Measurements from ENCODE around the gene DMXL2. TPM values are rescaled to one million over a fixed set of nuclear protein-coding genes. Genes with fewer than 3 reads are reported as not detected.
"Not testable (repeated sequence)": the region's sequence is repeated elsewhere in the genome, so short reads cannot be mapped to it uniquely, and the experiment has no call there.

DMXL2 gene
- total RNA-seq, 1 experiment from 2014 or later: 37.3 TPM

DNA sequence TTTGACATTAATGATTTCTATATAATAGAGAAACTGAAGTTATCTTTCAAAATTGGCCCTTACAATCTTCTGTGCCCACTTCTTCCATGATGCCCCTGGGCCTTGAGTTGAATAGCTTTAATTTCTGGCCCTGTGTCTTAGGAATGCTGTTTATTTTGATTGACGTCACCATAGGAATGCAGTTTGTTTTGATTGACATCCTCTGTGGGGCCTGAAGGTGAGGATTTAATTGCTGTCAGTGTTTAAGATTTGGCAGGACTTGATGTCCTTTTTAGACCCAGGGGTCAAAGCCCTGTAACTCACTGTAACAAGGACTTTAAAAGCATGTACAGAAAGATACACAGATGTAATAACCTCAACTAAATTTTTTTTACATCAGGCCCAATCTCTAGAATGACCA is 197.8 kb downstream of the DMXL2 start:
- H3K36me3 ChIP-seq (ENCODE audit: control insufficient read depth, insufficient read depth, low read length): no peaks in the 10 kb centered on the region
- CTCF ChIA-PET: no interaction called here
- H3K9me3 ChIP-seq (ENCODE audit: control insufficient read depth, insufficient read depth, low read depth, low read length): no peaks in the 10 kb centered on the region
- POLR2A ChIA-PET: no interaction called here
- no peaks in the 10 kb centered on the region for H3K4me1 ChIP-seq (ENCODE audit: control insufficient read depth, insufficient read depth, low read length)
- no peak overlapping the region for H3K27ac ChIP-seq (ENCODE audit: low read length)
- intact Hi-C loops (cut with micrococcal nuclease; ENCODE audit: unreplicated experiment): no loop called here
- TF ChIP-seq SIN3A (IDR thresholded peaks at IDR 0.05; ENCODE audit: borderline replicate concordance, insufficient read depth, low read depth, low read length) (no peak), TCF7L2 (IDR thresholded peaks at IDR 0.05; ENCODE audit: low read depth, low read length) (no peak), CTCF (IDR thresholded peaks at IDR 0.05) (no peak), REST (IDR thresholded peaks at IDR 0.05; ENCODE audit: insufficient read depth in 1 of 2, low read depth in 2 of 2, low read length in 1 of 2) (no peak), POLR2AphosphoS5 (IDR thresholded peaks at IDR 0.05; ENCODE audit: low read depth, low read length) (no peak)
- no peak for DNase-seq (ENCODE audit: low read depth, low spot score)
- no peak overlapping the region for H3K4me3 ChIP-seq (ENCODE audit: low read depth in 2 of 2, low read length in 2 of 2)
- ATAC-seq: no peak
- in situ Hi-C loops (cut with HindIII; ENCODE audit: low pct_unique_long_range_greater_than_20kb, low sequenced_read_pairs): no loop called here
- BruUV-seq (replicated peaks): no TSS peak
- H3K27me3 ChIP-seq (ENCODE audit: control insufficient read depth, insufficient read depth, low read length): no peaks in the 10 kb centered on the region; the same call in 1 of the 2 replicates

GRCh38 chr15:51423040-51423439 is 199.5 kb downstream of the DMXL2 start:
- H3K36me3 ChIP-seq (ENCODE audit: control insufficient read depth, insufficient read depth, low read length); BruUV-seq (replicated peaks); H3K27me3 ChIP-seq (ENCODE audit: control insufficient read depth, insufficient read depth, low read length); ATAC-seq; DNase-seq (ENCODE audit: low read depth, low spot score); H3K4me1 ChIP-seq (ENCODE audit: control insufficient read depth, insufficient read depth, low read length); intact Hi-C loops (cut with micrococcal nuclease; ENCODE audit: unreplicated experiment); H3K27ac ChIP-seq (ENCODE audit: low read length); in situ Hi-C loops (cut with HindIII; ENCODE audit: low pct_unique_long_range_greater_than_20kb, low sequenced_read_pairs); CTCF ChIA-PET; H3K9me3 ChIP-seq (ENCODE audit: control insufficient read depth, insufficient read depth, low read depth, low read length); H3K4me3 ChIP-seq (ENCODE audit: low read depth in 2 of 2, low read length in 2 of 2); POLR2A ChIA-PET: not testable (repeated sequence)

DNA sequence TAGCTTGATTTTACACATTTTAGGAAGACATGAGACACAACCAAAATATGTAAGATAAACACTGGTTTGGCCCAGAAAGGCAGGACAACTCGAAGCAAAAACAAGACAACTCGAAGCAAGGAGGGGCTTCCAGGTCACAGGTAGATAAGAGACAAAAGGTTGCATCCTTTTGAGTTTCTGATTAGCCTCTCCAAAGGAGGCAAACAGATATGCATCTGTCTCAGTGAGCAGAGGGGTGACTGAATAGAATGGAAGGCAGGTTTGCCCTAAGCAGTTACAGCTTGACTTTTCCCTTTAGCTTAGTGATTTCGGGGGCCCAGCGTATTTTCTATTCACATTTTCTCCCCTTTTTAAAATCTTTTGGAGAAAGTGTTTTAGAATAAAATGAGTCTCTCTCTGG is 206.4 kb downstream of the DMXL2 start:
- Histone ChIP-seq H3K4me3 (ENCODE audit: low read depth in 2 of 2, low read length in 2 of 2) (no peak overlapping the region), H3K27ac (ENCODE audit: low read length) (no peak overlapping the region), H3K36me3 (ENCODE audit: control insufficient read depth, insufficient read depth, low read length) (no peaks in the 10 kb centered on the region), H3K9me3 (ENCODE audit: control insufficient read depth, insufficient read depth, low read depth, low read length) (no peaks in the 10 kb centered on the region), H3K27me3 (ENCODE audit: control insufficient read depth, insufficient read depth, low read length) (no peaks in the 10 kb centered on the region), H3K4me1 (ENCODE audit: control insufficient read depth, insufficient read depth, low read length) (no peaks in the 10 kb centered on the region)
- in situ Hi-C loops (cut with HindIII; ENCODE audit: low pct_unique_long_range_greater_than_20kb, low sequenced_read_pairs): no loop called here
- BruUV-seq (replicated peaks): no TSS peak
- TF ChIP-seq REST (IDR thresholded peaks at IDR 0.05; ENCODE audit: insufficient read depth in 1 of 2, low read depth in 2 of 2, low read length in 1 of 2) (no peak), SIN3A (IDR thresholded peaks at IDR 0.05; ENCODE audit: borderline replicate concordance, insufficient read depth, low read depth, low read length) (no peak), TCF7L2 (IDR thresholded peaks at IDR 0.05; ENCODE audit: low read depth, low read length) (no peak), POLR2AphosphoS5 (IDR thresholded peaks at IDR 0.05; ENCODE audit: low read depth, low read length) (no peak), CTCF (IDR thresholded peaks at IDR 0.05) (no peak)
- no peak for ATAC-seq
- POLR2A ChIA-PET: no interaction called here
- no peak for DNase-seq (ENCODE audit: low read depth, low spot score)
- CTCF ChIA-PET: no interaction called here
- intact Hi-C loops (cut with micrococcal nuclease; ENCODE audit: unreplicated experiment): no loop called here

All from Panc1 (cell line).